ENCODE results near the gene TCTN3.
"Not testable (repeated sequence)": the region's sequence is repeated elsewhere in the genome, so short reads cannot be mapped to it uniquely, and the experiment has no call there.

The TCTN3 gene

DNA sequence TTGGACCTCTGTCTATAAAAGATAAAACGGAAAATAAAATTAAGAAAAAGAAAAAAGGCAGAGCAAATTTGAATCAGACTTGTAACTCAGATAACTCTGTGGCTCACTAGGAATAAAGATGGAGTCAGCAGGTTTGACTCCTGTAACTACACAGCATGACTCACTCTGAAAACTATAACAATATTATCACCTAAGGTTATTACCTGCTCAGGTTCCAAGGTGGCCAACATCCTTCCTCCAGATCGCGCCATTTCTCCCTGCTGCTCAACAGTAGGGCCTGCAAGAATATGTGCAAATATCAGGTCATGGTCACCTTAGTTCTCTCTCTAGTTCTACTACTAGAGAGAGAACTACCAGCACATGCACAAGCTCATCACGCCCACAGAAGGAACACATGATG lies 67.2 kb downstream of the TCTN3 start:
- DNase-seq (ENCODE audit: low read depth), result no peak

DNA sequence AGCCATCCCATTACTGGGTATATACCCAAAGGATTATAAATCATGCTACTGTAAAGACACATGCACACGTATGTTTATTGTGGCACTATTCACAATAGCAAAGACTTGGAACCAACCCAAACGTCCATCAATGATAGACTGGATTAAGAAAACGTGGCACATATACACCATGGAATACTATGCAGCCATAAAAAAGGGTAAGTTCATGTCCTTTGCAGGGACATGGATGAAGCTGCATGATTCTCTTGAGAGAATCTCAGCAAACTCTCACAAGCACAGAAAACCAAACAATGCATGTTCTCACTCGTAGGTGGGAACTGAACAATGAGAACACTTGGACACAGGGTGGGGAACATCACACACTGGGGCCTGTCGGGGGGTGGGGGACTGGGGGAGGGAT lies 73.3 kb downstream of the TCTN3 start:
- DNase-seq (ENCODE audit: low read depth), result not testable (repeated sequence)

DNA sequence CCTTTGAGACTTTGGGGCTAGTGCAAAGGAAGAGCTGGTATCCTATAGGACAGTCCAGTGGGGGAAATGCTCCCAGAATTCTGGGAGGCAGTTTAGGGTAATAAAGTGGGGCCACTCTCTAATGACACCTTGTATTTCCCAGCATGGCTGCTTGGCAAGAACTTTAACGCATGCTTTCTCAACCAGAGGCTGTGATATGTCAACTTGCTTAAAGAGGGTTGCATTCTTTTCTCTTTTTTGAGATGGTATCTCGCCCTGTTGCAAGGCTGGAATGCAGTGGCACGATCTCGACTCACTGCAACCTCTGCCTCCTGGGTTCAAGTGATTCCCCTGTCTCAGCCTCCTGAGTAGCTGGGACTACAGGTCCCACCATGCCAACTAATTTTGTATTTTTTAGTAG lies 75.6 kb downstream of the TCTN3 start:
- no peak for DNase-seq (ENCODE audit: low read depth)

DNA sequence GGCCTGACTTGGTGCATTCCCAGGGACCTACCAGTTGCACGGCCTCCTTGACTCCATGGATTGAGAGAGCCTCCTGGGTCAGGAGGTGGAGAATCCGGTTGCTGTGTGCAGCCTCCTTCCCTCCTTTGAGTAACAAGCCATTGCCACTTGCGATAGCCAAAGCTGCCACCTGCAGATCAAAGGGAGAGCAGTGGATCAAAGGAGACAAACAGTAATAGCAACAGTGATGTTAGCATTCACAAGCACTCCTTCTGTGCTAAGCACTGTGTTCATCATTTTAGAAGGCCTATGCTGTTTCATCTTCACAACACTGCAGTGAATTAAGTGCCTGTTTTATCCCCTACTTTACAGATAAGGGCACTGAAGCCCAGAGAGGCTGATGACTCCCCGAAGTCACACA lies 77.3 kb downstream of the TCTN3 start:
- no peak for DNase-seq (ENCODE audit: low read depth)
